Lower lobe of right lung (tissue), 2 donors: Measurements from ENCODE around the gene ZNF827. TPM values are rescaled to one million over a fixed set of nuclear protein-coding genes. Genes with fewer than 3 reads are reported as not detected.

Experiments used
- ATAC-seq, 2 donors: fragments of 200-7000 bp; cut with Tn5 transposase; one replicate each; pipeline ENCODE4 v1.9.1; 2020 to 2022; ENCODE audit warnings: mild to moderate bottlenecking in 2 of 2, moderate library complexity in 2 of 2
- DNase-seq: peaks from one replicate; pipeline ENCODE4 v3.0.0-alpha.2; 2020
- H3K27ac ChIP-seq: fragments of 200-600 bp; one replicate; pipeline ENCODE4 v1.8.0; 2022
- H3K27me3 ChIP-seq: fragments of 200-600 bp; one replicate; pipeline ENCODE4 v1.8.0; 2022; ENCODE audit warnings: low read depth
- H3K36me3 ChIP-seq: fragments of 200-600 bp; one replicate; pipeline ENCODE4 v1.8.0; 2022; ENCODE audit warnings: mild to moderate bottlenecking
- H3K4me1 ChIP-seq: fragments of 200-600 bp; one replicate; pipeline ENCODE4 v1.8.0; 2022
- H3K4me3 ChIP-seq: fragments of 200-600 bp; one replicate; pipeline ENCODE4 v1.8.0; 2022; ENCODE audit warnings: mild to moderate bottlenecking
- H3K9me3 ChIP-seq: fragments of 200-600 bp; one replicate; pipeline ENCODE4 v1.8.0; 2022
- CTCF ChIP-seq: fragments of 200-600 bp; IDR thresholded peaks from one replicate; pipeline ENCODE4 v1.8.0; 2022; ENCODE audit warnings: antibody characterized with exemption, mild to moderate bottlenecking
- intact Hi-C: fragments of 100-400 bp; cut with DNase I; formaldehyde crosslinking; loops from one replicate; pipeline ENCODE4 v1.11.0; 2022
- total RNA-seq: library from RNA; stranded (reverse); fragmentation: NEBNext Ultra II Directional; extraction: Animal tissue kit (Norgen Biotek cat#: 25700); gene quantifications from one replicate; pipeline ENCODE4 v1.2.1, GENCODE V29; 2021
- donor health status: DM: no; HTN: yes; CAD: no; lungs with severe emphysema.

The ZNF827 gene
- total RNA-seq, 1 donor from 2014 or later = 11.3 TPM

- no peaks in the 10 kb centered on the region for H3K36me3 ChIP-seq
- DNase-seq = no peak
- intact Hi-C loops = no loop called here
These were observed 21.4 kb upstream of the ZNF827 start for GRCh38 chr4:145960012-145960411.

GRCh38 chr4:145957302-145957701 is 18.7 kb upstream of the ZNF827 start:
- intact Hi-C loops = no loop called here
- no peaks in the 10 kb centered on the region for H3K9me3 ChIP-seq
- DNase-seq (peak; percentile 45), ATAC-seq (no peak)
- H3K4me3 ChIP-seq = no peak overlapping the region
- no peak for TF ChIP-seq CTCF
- no peaks in the 10 kb centered on the region for H3K36me3 ChIP-seq
- H3K27ac ChIP-seq = no peak overlapping the region
- no peaks in the 10 kb centered on the region for H3K4me1 ChIP-seq
- no peaks in the 10 kb centered on the region for H3K27me3 ChIP-seq

More at GRCh38 chr4:145960012-145960411, 21.4 kb upstream of the ZNF827 start:
- Histone ChIP-seq H3K4me3 (no peak overlapping the region), H3K27ac (no peak overlapping the region), H3K9me3 (no peaks in the 10 kb centered on the region), H3K4me1 (no peaks in the 10 kb centered on the region), H3K27me3 (no peaks in the 10 kb centered on the region)
- no peak for TF ChIP-seq CTCF
- no peak for ATAC-seq

- peak; percentile 40 to 54 for ATAC-seq
- Histone ChIP-seq H3K9me3 (no peaks in the 10 kb centered on the region), H3K36me3 (no peaks in the 10 kb centered on the region), H3K4me3 (no peak overlapping the region), H3K4me1 (no peaks in the 10 kb centered on the region), H3K27ac (no peak overlapping the region), H3K27me3 (no peaks in the 10 kb centered on the region)
- peak; percentile 74 for TF ChIP-seq CTCF
- intact Hi-C loops = no loop called here
- no peak for DNase-seq
These were observed 17.8 kb upstream of the ZNF827 start for GRCh38 chr4:145956288-145956890.

GRCh38 chr4:145954924-145955339 is 16.3 kb upstream of the ZNF827 start:
- H3K27ac ChIP-seq = no peak overlapping the region
- no peaks in the 10 kb centered on the region for H3K9me3 ChIP-seq
- no peaks in the 10 kb centered on the region for H3K4me1 ChIP-seq
- intact Hi-C loops = no loop called here
- no peak for TF ChIP-seq CTCF
- no peaks in the 10 kb centered on the region for H3K27me3 ChIP-seq
- DNase-seq = no peak
- no peaks in the 10 kb centered on the region for H3K36me3 ChIP-seq
- no peak for ATAC-seq
- no peak overlapping the region for H3K4me3 ChIP-seq

GRCh38 chr4:145951931-145952330 is 13.3 kb upstream of the ZNF827 start:
- Histone ChIP-seq H3K27me3 (no peaks in the 10 kb centered on the region), H3K36me3 (no peaks in the 10 kb centered on the region), H3K27ac (no peak overlapping the region), H3K9me3 (no peaks in the 10 kb centered on the region), H3K4me1 (no peaks in the 10 kb centered on the region), H3K4me3 (no peak overlapping the region)
- ATAC-seq (no peak), DNase-seq (no peak)
- intact Hi-C loops = no loop called here
- no peak for TF ChIP-seq CTCF
